GM12878 (cell line): ENCODE measurements around the gene MAB21L4. TPM values are rescaled to one million over a fixed set of nuclear protein-coding genes. Genes with fewer than 3 reads are reported as not detected.

Experiments used
- ATAC-seq: fragments of 200-7000 bp; cut with Tn5 transposase; 3 replicates; pipeline ENCODE4 v1.9.1; 2020; ENCODE audit warnings: mild to moderate bottlenecking, moderate library complexity
- BruUV-seq: library from RNA; stranded (reverse); fragments of 400-500 nt; replicated peaks from 2 replicates; lab custom pipeline; 2021; lab: Mats Ljungman, UMichigan
- CTCF ChIA-PET: fragments of 300-600 bp; sonication (Branson Sonifier 250); formaldehyde crosslinking; extraction: SDS; loops from one replicate; lab custom pipeline; 2021; ENCODE audit warnings: inconsistent platforms; lab: Yijun Ruan, JAX
- POLR2A ChIA-PET: fragments of 350-600 bp; formaldehyde crosslinking; extraction: SDS; loops from one replicate; lab custom pipeline; 2021; ENCODE audit warnings: inconsistent platforms; lab: Charles Lee
- RAD21 ChIA-PET: fragments of 300-600 bp; sonication (Branson Sonifier 250); formaldehyde crosslinking; loops from one replicate; lab custom pipeline; 2023; ENCODE audit warnings: antibody characterized with exemption; ENCODE audit not compliant: unreplicated experiment; lab: Charles Lee
- SMC1A ChIA-PET: fragments of 300-600 bp; sonication (Branson Sonifier 250); formaldehyde crosslinking; loops from one replicate; lab custom pipeline; 2023; ENCODE audit not compliant: unreplicated experiment, uncharacterized antibody; lab: Charles Lee
- DNase-seq: peaks from one replicate; pipeline ENCODE4 v3.0.0-alpha.2; 2011; ENCODE audit warnings: low read depth, low spot score
- FAIRE-seq: peaks from 3 replicates; lab custom pipeline; 2011; peaks lifted over from hg19 to GRCh38; lab: Jason Lieb, UNC
- H2AFZ ChIP-seq: 2 replicates; pipeline ENCODE4 v1.6.0; 2011; ENCODE audit warnings: low read depth, low read length, control low read depth; ENCODE audit not compliant: control insufficient read depth
- H3K27ac ChIP-seq: 2 replicates; pipeline ENCODE4 v1.5.1; 2011; ENCODE audit warnings: control low read depth; ENCODE audit not compliant: control insufficient read depth, insufficient read depth
- H3K27me3 ChIP-seq, 2 experiments: replicated peaks in 1 of 2; 2 replicates each; pipeline versions ENCODE4 v1.6.0 to v1.6.1; 2011; ENCODE audit warnings: low read length in 1 of 2; ENCODE audit not compliant: control insufficient read depth in 2 of 2, insufficient read depth in 2 of 2
- H3K36me3 ChIP-seq, 2 experiments: 2 replicates each; pipeline ENCODE4 v1.5.1; 2011; ENCODE audit warnings: low read length in 1 of 2; ENCODE audit not compliant: control insufficient read depth in 2 of 2, insufficient read depth in 2 of 2
- H3K4me1 ChIP-seq: 2 replicates; pipeline ENCODE4 v1.6.1; 2011; ENCODE audit warnings: mild to moderate bottlenecking, low read length, moderate library complexity, mixed read lengths; ENCODE audit not compliant: control insufficient read depth, insufficient read depth
- H3K4me2 ChIP-seq: 2 replicates; pipeline ENCODE4 v1.6.0; 2011; ENCODE audit warnings: control low read depth; ENCODE audit not compliant: control insufficient read depth, insufficient read depth
- H3K4me3 ChIP-seq: fragments of 200-600 bp; sonication (generic); 2 replicates; pipeline ENCODE4 v1.5.1; 2016
- H3K79me2 ChIP-seq: 2 replicates; pipeline ENCODE4 v1.6.0; 2011; ENCODE audit warnings: low read length; ENCODE audit not compliant: control insufficient read depth, insufficient read depth
- H3K9ac ChIP-seq: 2 replicates; pipeline ENCODE4 v1.8.0; 2011; ENCODE audit warnings: low read length, control low read depth, mixed read lengths; ENCODE audit not compliant: control insufficient read depth, insufficient read depth
- H3K9me3 ChIP-seq: replicated peaks from 3 replicates; pipeline ENCODE4 v1.5.1; 2011; ENCODE audit warnings: mild to moderate bottlenecking, low read length; ENCODE audit not compliant: control insufficient read depth, insufficient read depth
- H4K20me1 ChIP-seq: 2 replicates; pipeline ENCODE4 v1.6.0; 2011; ENCODE audit not compliant: control insufficient read depth, insufficient read depth
- DPF2 ChIP-seq: fragments of 450-650 bp; IDR thresholded peaks from 2 replicates; pipeline ENCODE4 v1.6.1; 2017; ENCODE audit warnings: mild to moderate bottlenecking
- HDAC2 ChIP-seq: fragments of 200-600 bp; sonication (generic); IDR thresholded peaks from 2 replicates; pipeline ENCODE4 v1.6.1; 2017
- IRF3 ChIP-seq: fragments of 450-650 bp; IDR thresholded peaks from 2 replicates; pipeline ENCODE4 v1.6.1; 2014; ENCODE audit warnings: mild to moderate bottlenecking
- JUNB ChIP-seq: IDR thresholded peaks from 2 replicates; pipeline ENCODE4 v1.6.1; 2016; ENCODE audit warnings: antibody characterized with exemption, mild to moderate bottlenecking
- NFYA ChIP-seq: IDR thresholded peaks from 2 replicates; pipeline ENCODE4 v1.6.1; 2011; ENCODE audit warnings: low read depth, mild to moderate bottlenecking, low read length, improper control_type of control experiment, borderline replicate concordance
- POLR2A ChIP-seq: IDR thresholded peaks from 2 replicates; pipeline ENCODE4 v1.6.1; 2011; ENCODE audit warnings: low read depth, mild to moderate bottlenecking, low read length
- POLR2AphosphoS5 ChIP-seq: IDR thresholded peaks from 2 replicates; pipeline ENCODE4 v1.6.1; 2011; ENCODE audit warnings: mild to moderate bottlenecking, low read length, inconsistent platforms
- RFX5 ChIP-seq: IDR thresholded peaks from 2 replicates; pipeline ENCODE4 v1.6.1; 2011; ENCODE audit warnings: low read depth, low read length, improper control_type of control experiment
- SIX5 ChIP-seq: IDR thresholded peaks from 2 replicates; pipeline ENCODE4 v1.6.1; 2011; ENCODE audit warnings: mild to moderate bottlenecking, low read depth, low read length, moderate library complexity; ENCODE audit not compliant: severe bottlenecking
- STAT3 ChIP-seq: IDR thresholded peaks from 2 replicates; pipeline ENCODE4 v1.6.1; 2011; ENCODE audit warnings: low read depth, low read length, improper control_type of control experiment
- SUPT20H ChIP-seq: IDR thresholded peaks from 2 replicates; pipeline ENCODE4 v1.6.1; 2011; ENCODE audit warnings: low read depth, mild to moderate bottlenecking, low read length, moderate library complexity, borderline replicate concordance; ENCODE audit not compliant: control insufficient read depth
- TBL1XR1 ChIP-seq: IDR thresholded peaks from 2 replicates; pipeline ENCODE4 v1.6.1; 2012; ENCODE audit warnings: low read depth, low read length, improper control_type of control experiment
- ZBED1 ChIP-seq: IDR thresholded peaks from 2 replicates; pipeline ENCODE4 v1.6.1; 2016; ENCODE audit warnings: borderline replicate concordance
- WGBS: methylation state at CpG from one replicate; pipeline ENCODE4 v1.1.6; 2016; ENCODE audit warnings: low lambda C conversion rate; ENCODE audit not compliant: insufficient replicate concordance, insufficient coverage; ENCODE audit errors: missing lambda C conversion rate; 5-methylcytosine and 5-hydroxymethylcytosine counted together
- in situ Hi-C: fragments of 300-500 bp; cut with MboI; formaldehyde crosslinking; loops from 9 replicates; pipeline ENCODE4 v1.14.3; 2018; ENCODE audit warnings: mixed read lengths
- intact Hi-C: fragments of 100-400 bp; cut with micrococcal nuclease; formaldehyde crosslinking; loops from one replicate; pipeline ENCODE4 v1.14.2; 2022; ENCODE audit not compliant: unreplicated experiment
- polyA plus RNA-seq, 11 experiments: library from polyadenylated mRNA; depleted of rRNA in 4 of 11; unstranded in 6 of 11; stranded (reverse) in 5 of 11; fragments of >200 nt; fragmentation: Nextera tagmentation in 4 of 11; fragmentation: Illumina TruSeq in 1 of 11; extraction: Ambion mirVana in 4 of 11; extraction: Trizol in 1 of 11; gene quantifications; 1 replicate in 1 of 11; 2 replicates in 10 of 11; pipeline versions ENCODE4 v1.2.1 to v1.2.3, GENCODE V29; 2011 to 2016; ENCODE audit warnings: inconsistent platforms in 2 of 11, missing spikeins in 2 of 11, low read depth in 1 of 11
- total RNA-seq, 4 experiments: library from RNA; depleted of rRNA in 3 of 4; stranded (reverse); fragments of >200 nt in 3 of 4; fragmentation: Illumina TruSeq in 1 of 4; extraction: Trizol in 1 of 4; gene quantifications; 2 replicates each; pipeline versions ENCODE4 v1.2.1 to v1.2.3, GENCODE V29; 2013 to 2021
- TF ChIP-seq, protein P1 (sequence below): fragments of 450-650 bp; IDR thresholded peaks from 2 replicates; pipeline ENCODE4 v1.6.1; 2017; ENCODE audit warnings: mild to moderate bottlenecking, low read depth, inconsistent platforms; ENCODE audit not compliant: poor library complexity, severe bottlenecking
- TF ChIP-seq, protein P2 (sequence below): fragments of 150-350 bp; IDR thresholded peaks from 2 replicates; pipeline ENCODE4 v1.6.1; 2016; ENCODE audit warnings: low read depth, low read length
- TF ChIP-seq, protein P3 (sequence below): IDR thresholded peaks from 2 replicates; pipeline ENCODE4 v1.6.1; 2012; ENCODE audit warnings: low read depth, low read length, improper control_type of control experiment

The MAB21L4 gene
- total and polyA plus RNA-seq, 10 of the 15 experiments (the other 5 are each of a cell fraction or from before 2014, with no cell fraction given), result 0.03 TPM; not detected in 9

- FAIRE-seq, result no peak
- SMC1A ChIA-PET, result no interaction called here
- TF ChIP-seq SUPT20H (no peak), IRF3 (no peak), DPF2 (no peak), HDAC2 (no peak), JUNB (no peak), SIX5 (no peak), STAT3 (no peak), NFYA (no peak), TBL1XR1 (no peak), ZBED1 (no peak), POLR2AphosphoS5 (no peak), POLR2A (no peak), RFX5 (no peak)
- TF ChIP-seq, protein P1, sequence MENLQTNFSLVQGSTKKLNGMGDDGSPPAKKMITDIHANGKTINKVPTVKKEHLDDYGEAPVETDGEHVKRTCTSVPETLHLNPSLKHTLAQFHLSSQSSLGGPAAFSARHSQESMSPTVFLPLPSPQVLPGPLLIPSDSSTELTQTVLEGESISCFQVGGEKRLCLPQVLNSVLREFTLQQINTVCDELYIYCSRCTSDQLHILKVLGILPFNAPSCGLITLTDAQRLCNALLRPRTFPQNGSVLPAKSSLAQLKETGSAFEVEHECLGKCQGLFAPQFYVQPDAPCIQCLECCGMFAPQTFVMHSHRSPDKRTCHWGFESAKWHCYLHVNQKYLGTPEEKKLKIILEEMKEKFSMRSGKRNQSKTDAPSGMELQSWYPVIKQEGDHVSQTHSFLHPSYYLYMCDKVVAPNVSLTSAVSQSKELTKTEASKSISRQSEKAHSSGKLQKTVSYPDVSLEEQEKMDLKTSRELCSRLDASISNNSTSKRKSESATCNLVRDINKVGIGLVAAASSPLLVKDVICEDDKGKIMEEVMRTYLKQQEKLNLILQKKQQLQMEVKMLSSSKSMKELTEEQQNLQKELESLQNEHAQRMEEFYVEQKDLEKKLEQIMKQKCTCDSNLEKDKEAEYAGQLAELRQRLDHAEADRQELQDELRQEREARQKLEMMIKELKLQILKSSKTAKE, result no peak
- TF ChIP-seq, protein P2, sequence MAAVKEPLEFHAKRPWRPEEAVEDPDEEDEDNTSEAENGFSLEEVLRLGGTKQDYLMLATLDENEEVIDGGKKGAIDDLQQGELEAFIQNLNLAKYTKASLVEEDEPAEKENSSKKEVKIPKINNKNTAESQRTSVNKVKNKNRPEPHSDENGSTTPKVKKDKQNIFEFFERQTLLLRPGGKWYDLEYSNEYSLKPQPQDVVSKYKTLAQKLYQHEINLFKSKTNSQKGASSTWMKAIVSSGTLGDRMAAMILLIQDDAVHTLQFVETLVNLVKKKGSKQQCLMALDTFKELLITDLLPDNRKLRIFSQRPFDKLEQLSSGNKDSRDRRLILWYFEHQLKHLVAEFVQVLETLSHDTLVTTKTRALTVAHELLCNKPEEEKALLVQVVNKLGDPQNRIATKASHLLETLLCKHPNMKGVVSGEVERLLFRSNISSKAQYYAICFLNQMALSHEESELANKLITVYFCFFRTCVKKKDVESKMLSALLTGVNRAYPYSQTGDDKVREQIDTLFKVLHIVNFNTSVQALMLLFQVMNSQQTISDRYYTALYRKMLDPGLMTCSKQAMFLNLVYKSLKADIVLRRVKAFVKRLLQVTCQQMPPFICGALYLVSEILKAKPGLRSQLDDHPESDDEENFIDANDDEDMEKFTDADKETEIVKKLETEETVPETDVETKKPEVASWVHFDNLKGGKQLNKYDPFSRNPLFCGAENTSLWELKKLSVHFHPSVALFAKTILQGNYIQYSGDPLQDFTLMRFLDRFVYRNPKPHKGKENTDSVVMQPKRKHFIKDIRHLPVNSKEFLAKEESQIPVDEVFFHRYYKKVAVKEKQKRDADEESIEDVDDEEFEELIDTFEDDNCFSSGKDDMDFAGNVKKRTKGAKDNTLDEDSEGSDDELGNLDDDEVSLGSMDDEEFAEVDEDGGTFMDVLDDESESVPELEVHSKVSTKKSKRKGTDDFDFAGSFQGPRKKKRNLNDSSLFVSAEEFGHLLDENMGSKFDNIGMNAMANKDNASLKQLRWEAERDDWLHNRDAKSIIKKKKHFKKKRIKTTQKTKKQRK, result no peak
- TF ChIP-seq, protein P3, sequence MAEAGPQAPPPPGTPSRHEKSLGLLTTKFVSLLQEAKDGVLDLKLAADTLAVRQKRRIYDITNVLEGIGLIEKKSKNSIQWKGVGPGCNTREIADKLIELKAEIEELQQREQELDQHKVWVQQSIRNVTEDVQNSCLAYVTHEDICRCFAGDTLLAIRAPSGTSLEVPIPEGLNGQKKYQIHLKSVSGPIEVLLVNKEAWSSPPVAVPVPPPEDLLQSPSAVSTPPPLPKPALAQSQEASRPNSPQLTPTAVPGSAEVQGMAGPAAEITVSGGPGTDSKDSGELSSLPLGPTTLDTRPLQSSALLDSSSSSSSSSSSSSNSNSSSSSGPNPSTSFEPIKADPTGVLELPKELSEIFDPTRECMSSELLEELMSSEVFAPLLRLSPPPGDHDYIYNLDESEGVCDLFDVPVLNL, result no peak
Observed at GRCh38 chr2:240892356-240892755, 3.6 kb downstream of the MAB21L4 start.

More at GRCh38 chr2:240892356-240892755, 3.6 kb downstream of the MAB21L4 start:
- no peaks in the 10 kb centered on the region for H4K20me1 ChIP-seq
- WGBS, result 46% methylated on average over 9 of the region's 9 CpGs
- ChIA-PET CTCF (interaction anchor here (0.8 to 1.9 kb wide), 2 partner anchors 22 to 41 kb away, joined by 3 to 4 read pairs; no protein-coding TSS in a partner anchor), RAD21 (no interaction called here), POLR2A (no interaction called here)
- no peak for DNase-seq
- H3K27me3 ChIP-seq, result no peaks in the 10 kb centered on the region
- no peak overlapping the region for H3K9ac ChIP-seq
- H3K4me1 ChIP-seq, result no peaks in the 10 kb centered on the region
- H3K79me2 ChIP-seq, result no peaks in the 10 kb centered on the region
- H3K27ac ChIP-seq, result no peak overlapping the region
- no peak overlapping the region for H3K4me2 ChIP-seq
- no peaks in the 10 kb centered on the region for H3K36me3 ChIP-seq
- no peak for ATAC-seq
- H3K4me3 ChIP-seq, result no peak overlapping the region
- no TSS peak for BruUV-seq
- intact Hi-C loops (no loop called here), in situ Hi-C loops (no loop called here)
- no peak overlapping the region for H2AFZ ChIP-seq
- H3K9me3 ChIP-seq, result no peaks in the 10 kb centered on the region
